HEK293 (cell line): Measurements from ENCODE around the gene CASP12.

Experiments used
- CTCF ChIA-PET: fragments of 350-600 bp; formaldehyde crosslinking; extraction: SDS; loops from one replicate; lab custom pipeline; 2021; ENCODE audit warnings: antibody characterized with exemption; lab: Yijun Ruan, JAX
- POLR2A ChIA-PET: fragments of 300-600 bp; formaldehyde crosslinking; extraction: SDS; loops from one replicate; lab custom pipeline; 2020; ENCODE audit warnings: antibody characterized with exemption, inconsistent platforms; lab: Yijun Ruan, JAX
- H3K27ac ChIP-seq: fragments of 200-500 bp; sonication (Bioruptor generic); 2 replicates; pipeline ENCODE4 v1.5.1; 2014; ENCODE audit warnings: low read depth, low read length, control low read depth, inconsistent platforms; ENCODE audit errors: extremely low read depth
- H3K36me3 ChIP-seq, 2 experiments: fragments of 200-500 bp in 1 of 2; sonication (Bioruptor generic) in 1 of 2; 1 replicate in 1 of 2; 2 replicates in 1 of 2; pipeline ENCODE4 v1.5.1; 2014 to 2017; ENCODE audit warnings: inconsistent platforms in 2 of 2, low read length in 2 of 2; ENCODE audit not compliant: control insufficient read depth in 2 of 2, insufficient read depth in 1 of 2
- H3K4me1 ChIP-seq: fragments of 200-500 bp; sonication (Bioruptor generic); 2 replicates; pipeline ENCODE4 v1.5.1; 2014; ENCODE audit warnings: mild to moderate bottlenecking, low read length, inconsistent platforms; ENCODE audit not compliant: control insufficient read depth, insufficient read depth
- H3K4me3 ChIP-seq: 2 replicates; pipeline ENCODE4 v1.5.1; 2011; ENCODE audit warnings: low read depth, mild to moderate bottlenecking, control low read depth, low read length, moderate library complexity
- H3K9me3 ChIP-seq: fragments of 200-500 bp; sonication (Bioruptor generic); 2 replicates; pipeline ENCODE4 v1.5.1; 2014; ENCODE audit warnings: low read depth, low read length, inconsistent platforms; ENCODE audit not compliant: control insufficient read depth, insufficient read depth
- CTCF ChIP-seq: fragments of 450-650 bp; formaldehyde crosslinking; IDR thresholded peaks from 2 replicates; pipeline ENCODE4 v1.5.1; 2016; ENCODE audit warnings: missing biosample characterization, missing genetic modification characterization
- GFI1B ChIP-seq: fragments of 450-650 bp; formaldehyde crosslinking; IDR thresholded peaks from 2 replicates; pipeline ENCODE4 v1.5.1; 2016; ENCODE audit warnings: missing biosample characterization, missing genetic modification characterization
- GLIS2 ChIP-seq: fragments of 450-650 bp; formaldehyde crosslinking; IDR thresholded peaks from 2 replicates; pipeline ENCODE4 v1.5.1; 2016; ENCODE audit warnings: missing biosample characterization, missing genetic modification characterization
- KLF16 ChIP-seq: fragments of 450-650 bp; formaldehyde crosslinking; IDR thresholded peaks from 2 replicates; pipeline ENCODE4 v1.5.1; 2017; ENCODE audit warnings: missing biosample characterization, missing genetic modification characterization
- KLF7 ChIP-seq: fragments of 450-650 bp; formaldehyde crosslinking; IDR thresholded peaks from 2 replicates; pipeline ENCODE4 v1.5.1; 2016; ENCODE audit warnings: missing biosample characterization, missing genetic modification characterization, borderline replicate concordance
- KLF8 ChIP-seq: fragments of 450-650 bp; formaldehyde crosslinking; IDR thresholded peaks from 2 replicates; pipeline ENCODE4 v1.5.1; 2016; ENCODE audit warnings: missing biosample characterization, missing genetic modification characterization
- MEIS1 ChIP-seq: sonication (generic); formaldehyde crosslinking; IDR thresholded peaks from 2 replicates; pipeline ENCODE4 v1.8.1; 2022; ENCODE audit warnings: missing genetic modification reagents, mild to moderate bottlenecking, borderline replicate concordance
- MYNN ChIP-seq: fragments of 450-650 bp; formaldehyde crosslinking; IDR thresholded peaks from 2 replicates; pipeline ENCODE4 v1.5.1; 2016; ENCODE audit warnings: missing biosample characterization, missing genetic modification characterization, borderline replicate concordance
- PRDM10 ChIP-seq: fragments of 450-650 bp; formaldehyde crosslinking; IDR thresholded peaks from 2 replicates; pipeline ENCODE4 v1.5.1; 2016; ENCODE audit warnings: missing biosample characterization, missing genetic modification characterization
- REPIN1 ChIP-seq: fragments of 450-650 bp; formaldehyde crosslinking; IDR thresholded peaks from 2 replicates; pipeline ENCODE4 v1.5.1; 2017; ENCODE audit warnings: missing biosample characterization, missing genetic modification characterization, low read depth
- YY2 ChIP-seq: fragments of 450-650 bp; formaldehyde crosslinking; IDR thresholded peaks from 2 replicates; pipeline ENCODE4 v1.5.1; 2016; ENCODE audit warnings: missing biosample characterization, missing genetic modification characterization
- ZBTB10 ChIP-seq: fragments of 450-650 bp; formaldehyde crosslinking; IDR thresholded peaks from 2 replicates; pipeline ENCODE4 v1.5.1; 2016; ENCODE audit warnings: missing biosample characterization, missing genetic modification characterization
- ZNF10 ChIP-seq: fragments of 450-650 bp; formaldehyde crosslinking; IDR thresholded peaks from 2 replicates; pipeline ENCODE4 v1.5.1; 2017; ENCODE audit warnings: missing biosample characterization, missing genetic modification characterization
- ZNF132 ChIP-seq: fragments of 450-650 bp; formaldehyde crosslinking; IDR thresholded peaks from 2 replicates; pipeline ENCODE4 v1.5.1; 2017; ENCODE audit warnings: missing biosample characterization, missing genetic modification characterization, borderline replicate concordance
- ZNF211 ChIP-seq: fragments of 450-650 bp; formaldehyde crosslinking; IDR thresholded peaks from 2 replicates; pipeline ENCODE4 v1.5.1; 2016; ENCODE audit warnings: low read depth, missing biosample characterization, missing genetic modification characterization
- ZNF350 ChIP-seq: fragments of 450-650 bp; formaldehyde crosslinking; IDR thresholded peaks from 2 replicates; pipeline ENCODE4 v1.5.0; 2017; ENCODE audit warnings: missing biosample characterization, mild to moderate bottlenecking, missing genetic modification characterization
- ZNF514 ChIP-seq: fragments of 450-650 bp; formaldehyde crosslinking; IDR thresholded peaks from 2 replicates; pipeline ENCODE4 v1.5.1; 2016; ENCODE audit warnings: missing biosample characterization, missing genetic modification characterization
- ZNF529 ChIP-seq: fragments of 450-650 bp; formaldehyde crosslinking; IDR thresholded peaks from 2 replicates; pipeline ENCODE4 v1.5.1; 2017; ENCODE audit warnings: missing genetic modification characterization, missing biosample characterization; ENCODE audit not compliant: insufficient replicate concordance
- ZNF548 ChIP-seq: fragments of 450-650 bp; formaldehyde crosslinking; IDR thresholded peaks from 2 replicates; pipeline ENCODE4 v1.5.1; 2016; ENCODE audit warnings: missing biosample characterization, missing genetic modification characterization
- ZNF560 ChIP-seq: fragments of 450-650 bp; formaldehyde crosslinking; IDR thresholded peaks from 2 replicates; pipeline ENCODE4 v1.5.1; 2017; ENCODE audit warnings: missing biosample characterization, missing genetic modification characterization, borderline replicate concordance
- ZNF585B ChIP-seq: fragments of 450-650 bp; formaldehyde crosslinking; IDR thresholded peaks from 2 replicates; pipeline ENCODE4 v1.5.1; 2016; ENCODE audit warnings: missing biosample characterization, missing genetic modification characterization
- ZNF626 ChIP-seq: fragments of 450-650 bp; sonication (Bioruptor Pico); formaldehyde crosslinking; IDR thresholded peaks from 2 replicates; pipeline ENCODE4 v1.5.1; 2018; ENCODE audit warnings: missing biosample characterization, missing genetic modification characterization, inconsistent platforms
- ZNF843 ChIP-seq: fragments of 450-650 bp; formaldehyde crosslinking; IDR thresholded peaks from 2 replicates; pipeline ENCODE4 v1.5.1; 2016; ENCODE audit warnings: missing biosample characterization, missing genetic modification characterization

Gene CASP12

GRCh38 chr11:104926771-104927611 lies 28.7 kb upstream of the CASP12 start:
- no peaks in the 10 kb centered on the region for H3K4me1 ChIP-seq
- no peak overlapping the region for H3K27ac ChIP-seq
- CTCF ChIA-PET = no interaction called here
- TF ChIP-seq KLF7 (tag by site-specific recombination) (no peak), MEIS1 (CRISPR knock-in tag) (no peak), ZNF10 (tag by site-specific recombination) (no peak), CTCF (tag by site-specific recombination) (no peak), YY2 (tag by site-specific recombination) (no peak), MYNN (tag by site-specific recombination) (no peak), GFI1B (no peak), ZNF529 (tag by site-specific recombination) (no peak)
- no peaks in the 10 kb centered on the region for H3K9me3 ChIP-seq
- POLR2A ChIA-PET = no interaction called here
- H3K4me3 ChIP-seq = no peak overlapping the region
- H3K36me3 ChIP-seq = no peaks in the 10 kb centered on the region

- no peak for TF ChIP-seq KLF8 (tag by site-specific recombination)
- TF ChIP-seq ZNF211 (tag by site-specific recombination) = no peak
- TF ChIP-seq ZNF626 = no peak
- TF ChIP-seq REPIN1 = no peak
- no peak for TF ChIP-seq ZNF560
- TF ChIP-seq KLF16 (tag by site-specific recombination) = no peak
- TF ChIP-seq ZNF350 = no peak
- no peak for TF ChIP-seq GLIS2 (tag by site-specific recombination)
- TF ChIP-seq ZNF585B (tag by site-specific recombination) = no peak
- no peak for TF ChIP-seq ZNF843 (tag by site-specific recombination)
- no peak for TF ChIP-seq ZBTB10
- no peak for TF ChIP-seq PRDM10
- TF ChIP-seq ZNF514 (tag by site-specific recombination) = no peak
- TF ChIP-seq ZNF132 (tag by site-specific recombination) = no peak
- no peak for TF ChIP-seq ZNF548
- no peak for TF ChIP-seq YY2 (tag by site-specific recombination)
- TF ChIP-seq, all 188 proteins: peak for 0
- Histone ChIP-seq H3K9me3 (no peaks in the 10 kb centered on the region), H3K4me3 (no peak overlapping the region), H3K36me3 (no peaks in the 10 kb centered on the region), H3K4me1 (no peaks in the 10 kb centered on the region), H3K27ac (no peak overlapping the region)
- CTCF ChIA-PET = interaction anchor here (0.7 kb wide), 1 partner anchor 578 kb away, joined by 3 read pairs; no protein-coding TSS in a partner anchor
- POLR2A ChIA-PET = no interaction called here
Measured at GRCh38 chr11:104925850-104926249, 27.6 kb upstream of the CASP12 start.
